Femur (tissue), 1 donor: ENCODE results near the gene CUL1.

Source experiments
- DNase-seq: peaks from one replicate; pipeline ENCODE4 v3.0.0-alpha.2; 2017

Gene CUL1

GRCh38 chr7:148772297-148773089 is 73.8 kb downstream of the CUL1 start:
- DNase-seq = no peak

GRCh38 chr7:148773334-148773733 is 74.6 kb downstream of the CUL1 start:
- no peak for DNase-seq

- no peak for DNase-seq
Measured at GRCh38 chr7:148774471-148774870, 75.8 kb downstream of the CUL1 start.

DNA sequence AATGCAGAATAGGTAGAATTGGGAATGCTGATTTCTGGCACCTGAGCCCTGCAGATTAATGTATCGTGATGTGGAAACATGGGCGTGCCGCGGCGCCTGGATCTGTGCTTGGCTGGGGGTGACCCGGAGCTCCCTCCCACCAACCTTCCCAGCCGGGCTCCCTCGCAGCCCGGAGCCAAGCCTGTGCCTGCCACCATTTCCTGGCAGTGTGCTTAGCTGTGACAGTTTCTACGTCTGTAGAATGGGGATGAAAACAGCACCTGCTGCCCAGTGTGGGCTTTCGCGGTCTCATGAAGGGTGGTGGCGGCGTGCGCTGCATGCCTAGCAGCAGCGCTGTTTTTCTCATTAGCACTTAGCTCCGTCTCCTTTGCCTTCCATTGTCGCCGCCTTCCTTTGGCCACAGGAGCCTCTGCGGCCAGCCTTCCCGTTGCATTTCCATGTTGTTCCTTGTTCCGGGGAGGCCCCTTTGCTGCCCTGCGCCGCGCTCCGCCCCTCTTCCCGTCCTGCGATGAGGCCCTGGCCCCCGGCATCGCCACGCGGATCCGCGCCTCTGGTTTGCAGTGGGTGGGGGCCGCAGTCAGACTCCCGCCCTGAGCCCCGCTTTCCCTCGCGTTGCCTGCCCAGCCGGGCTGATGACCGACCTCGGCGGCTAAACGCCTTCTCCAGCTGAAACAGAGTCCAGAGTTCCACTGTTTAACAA is 84.2 kb downstream of the CUL1 start:
- DNase-seq = no peak

DNA sequence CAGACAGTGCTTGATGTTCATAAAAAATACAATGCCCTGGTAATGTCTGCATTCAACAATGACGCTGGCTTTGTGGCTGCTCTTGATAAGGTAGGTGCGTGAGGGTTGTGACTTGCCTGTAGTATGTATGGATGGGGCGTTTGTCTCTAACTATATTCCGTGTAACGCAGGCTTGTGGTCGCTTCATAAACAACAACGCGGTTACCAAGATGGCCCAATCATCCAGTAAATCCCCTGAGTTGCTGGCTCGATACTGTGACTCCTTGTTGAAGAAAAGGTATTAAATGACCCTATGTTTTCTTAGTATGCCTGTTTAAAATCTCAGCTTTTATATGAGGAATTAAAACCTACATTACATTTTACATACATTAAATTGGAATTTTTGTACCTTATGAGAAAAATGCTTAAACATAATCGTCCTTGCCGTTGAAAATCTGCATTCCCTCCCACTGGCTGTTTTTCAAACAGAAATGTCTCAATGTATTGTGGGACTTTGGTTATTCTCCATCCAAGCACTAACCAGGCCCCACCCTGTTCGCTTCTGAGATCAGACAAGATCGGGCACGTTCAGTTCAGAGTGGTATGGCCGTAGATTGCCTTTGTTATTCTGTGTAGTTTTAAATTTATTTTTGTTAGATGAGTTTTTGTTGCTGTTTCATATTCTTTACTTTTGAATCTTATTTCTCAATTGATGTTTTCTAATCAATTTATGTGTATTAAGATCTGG is 85.3 kb downstream of the CUL1 start:
- DNase-seq = no peak

GRCh38 chr7:148787571-148788295 is 89.0 kb downstream of the CUL1 start:
- DNase-seq = no peak

DNA sequence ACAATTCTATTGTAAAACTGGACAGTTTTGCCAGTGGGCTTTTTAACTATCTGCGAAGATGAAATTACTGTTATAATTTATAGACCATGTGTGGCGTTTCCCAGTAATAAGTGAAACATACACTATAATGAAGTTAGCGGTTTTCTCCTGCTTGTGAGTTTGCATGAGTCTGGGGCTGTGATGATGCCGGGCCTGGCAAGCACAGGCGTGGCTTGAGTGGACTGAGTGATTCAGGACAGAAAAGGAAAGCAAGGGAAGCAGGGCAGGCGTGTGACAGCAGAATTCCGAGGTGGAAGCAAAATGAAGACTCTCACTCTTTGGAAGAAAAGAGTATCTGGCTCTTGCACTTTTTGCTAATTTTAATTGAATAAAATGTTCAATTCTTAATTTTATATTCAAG is 90.5 kb downstream of the CUL1 start:
- DNase-seq = no peak

DNA sequence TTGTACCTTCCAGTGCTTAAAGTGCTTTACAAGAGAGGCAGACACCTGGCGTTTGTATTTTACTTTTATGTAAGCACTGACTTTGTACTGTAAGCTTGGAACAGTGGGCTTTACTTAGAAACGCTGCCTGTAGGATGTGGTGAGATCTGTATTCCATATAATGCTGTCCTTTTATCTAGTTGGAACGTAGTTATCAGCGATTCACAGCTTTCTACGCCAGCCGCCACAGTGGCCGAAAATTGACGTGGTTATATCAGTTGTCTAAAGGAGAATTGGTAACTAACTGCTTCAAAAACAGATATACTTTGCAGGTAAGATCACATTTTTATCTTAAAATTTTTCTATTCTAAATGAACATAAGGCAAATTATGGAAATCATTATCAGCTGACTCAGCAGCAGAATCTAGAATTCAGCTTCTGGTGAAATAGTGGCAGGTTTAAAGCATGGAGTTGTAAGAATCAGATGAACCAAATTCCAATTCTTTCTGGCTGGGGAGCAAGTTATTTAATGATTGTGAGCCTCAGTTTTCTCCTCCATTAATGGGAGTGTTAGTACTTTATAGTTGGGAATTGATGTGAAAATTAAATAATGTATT is 91.5 kb downstream of the CUL1 start:
- DNase-seq = no peak

GRCh38 chr7:148790850-148791249 is 92.1 kb downstream of the CUL1 start:
- no peak for DNase-seq

GRCh38 chr7:148791546-148791945 is 92.8 kb downstream of the CUL1 start:
- no peak for DNase-seq

GRCh38 chr7:148793590-148793989 is 94.9 kb downstream of the CUL1 start:
- no peak for DNase-seq

- no peak for DNase-seq
Measured at GRCh38 chr7:148794476-148794875, 95.8 kb downstream of the CUL1 start.

DNA sequence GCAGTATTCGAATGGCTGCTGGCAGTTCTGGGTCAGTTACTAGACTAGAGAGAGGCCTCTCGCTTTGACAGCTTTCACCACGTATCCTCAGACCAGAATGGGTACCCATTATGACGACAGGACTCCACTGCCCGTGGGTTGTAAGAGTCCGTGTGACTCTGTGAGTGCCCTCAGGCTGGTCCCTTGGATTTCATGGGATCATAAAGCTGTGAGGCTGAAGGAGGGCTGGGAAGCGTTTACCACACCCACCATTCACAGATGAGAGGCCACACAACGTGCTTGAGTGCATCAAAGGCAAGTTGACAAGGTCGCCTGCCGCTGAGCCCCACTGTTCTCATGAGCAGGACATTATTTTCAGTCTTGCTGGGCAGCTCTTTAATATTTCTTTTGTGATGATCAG is 98.1 kb downstream of the CUL1 start:
- DNase-seq = no peak

- DNase-seq = no peak
Measured at GRCh38 chr7:148799893-148800555, 101.3 kb downstream of the CUL1 start.

DNA sequence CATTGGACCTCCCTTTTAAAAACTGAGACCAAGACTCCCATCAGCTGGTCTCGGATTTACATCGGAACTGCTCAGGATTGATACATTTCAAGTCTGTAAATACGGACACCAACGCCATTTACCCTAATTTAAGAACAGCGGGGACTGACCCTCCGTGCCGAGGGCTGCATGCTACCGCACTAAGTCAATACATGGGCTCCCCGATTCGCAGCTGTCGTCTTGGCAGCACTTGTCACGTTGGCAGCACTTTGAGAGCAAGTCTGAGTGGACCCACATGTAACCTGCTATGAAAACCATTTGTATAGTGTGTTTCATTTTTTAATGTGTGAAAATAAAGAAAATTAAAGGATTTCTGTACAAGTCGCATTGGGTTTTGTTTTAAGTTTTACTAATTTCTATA is 102.0 kb downstream of the CUL1 start:
- no peak for DNase-seq

- no peak for DNase-seq
Measured at GRCh38 chr7:148802101-148802493, 103.4 kb downstream of the CUL1 start.

DNA sequence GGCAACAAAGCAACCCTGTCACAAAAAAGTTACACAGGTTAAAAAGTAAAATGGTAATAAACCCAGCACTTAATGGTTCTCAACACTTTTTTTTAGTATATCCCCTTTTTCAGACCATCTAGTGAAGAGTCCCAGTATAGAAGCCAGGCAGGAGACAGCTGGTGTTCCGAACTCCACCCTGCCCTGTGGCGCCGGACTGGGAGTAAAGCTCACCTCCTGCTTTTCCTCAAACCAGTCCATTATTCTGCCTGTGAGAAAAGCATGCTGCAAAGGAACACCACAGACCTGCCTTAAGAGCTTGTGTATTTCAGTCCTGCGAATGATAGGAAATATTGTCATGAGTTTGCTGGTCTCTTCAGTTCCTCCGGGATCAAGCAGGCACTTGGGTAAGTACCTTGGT is 104.4 kb downstream of the CUL1 start:
- no peak for DNase-seq

- DNase-seq = no peak
Measured at GRCh38 chr7:148804343-148805235, 105.9 kb downstream of the CUL1 start.

- no peak for DNase-seq
Measured at GRCh38 chr7:148806187-148806586, 107.5 kb downstream of the CUL1 start.

DNA sequence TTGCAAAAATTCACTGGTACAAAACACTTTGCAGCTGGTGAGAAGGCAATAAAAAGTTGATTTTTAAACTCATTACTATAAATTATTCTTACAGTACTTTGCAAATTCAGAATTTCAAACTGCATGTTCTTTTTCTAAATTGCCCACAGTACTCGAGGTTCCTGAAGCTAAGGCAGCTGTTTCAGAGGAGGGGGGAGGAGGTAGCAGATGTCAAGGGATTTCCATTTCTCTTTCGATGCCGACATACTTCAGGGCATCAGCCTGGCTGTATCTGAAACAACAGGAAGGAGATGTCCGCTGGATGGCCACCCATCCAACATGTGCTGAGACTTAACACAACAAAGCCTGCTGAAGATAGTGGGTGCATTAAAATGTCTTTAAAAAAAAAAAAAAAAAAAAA is 108.7 kb downstream of the CUL1 start:
- DNase-seq = no peak

- DNase-seq = no peak
Measured at GRCh38 chr7:148809856-148810255, 111.2 kb downstream of the CUL1 start.
